GM12878 (cell line): Measurements from ENCODE around the gene ASIC3. TPM values are rescaled to one million over a fixed set of nuclear protein-coding genes. Genes with fewer than 3 reads are reported as not detected.

ENCODE experiments used
- ATAC-seq: fragments of 200-7000 bp; cut with Tn5 transposase; 3 replicates; pipeline ENCODE4 v1.9.1; 2020; ENCODE audit warnings: mild to moderate bottlenecking, moderate library complexity
- BruUV-seq: library from RNA; stranded (reverse); fragments of 400-500 nt; replicated peaks from 2 replicates; lab custom pipeline; 2021; lab: Mats Ljungman, UMichigan
- CTCF ChIA-PET: fragments of 300-600 bp; sonication (Branson Sonifier 250); formaldehyde crosslinking; extraction: SDS; loops from one replicate; lab custom pipeline; 2021; ENCODE audit warnings: inconsistent platforms; lab: Yijun Ruan, JAX
- POLR2A ChIA-PET: fragments of 350-600 bp; formaldehyde crosslinking; extraction: SDS; loops from one replicate; lab custom pipeline; 2021; ENCODE audit warnings: inconsistent platforms; lab: Charles Lee
- RAD21 ChIA-PET: fragments of 300-600 bp; sonication (Branson Sonifier 250); formaldehyde crosslinking; loops from one replicate; lab custom pipeline; 2023; ENCODE audit warnings: antibody characterized with exemption; ENCODE audit not compliant: unreplicated experiment; lab: Charles Lee
- SMC1A ChIA-PET: fragments of 300-600 bp; sonication (Branson Sonifier 250); formaldehyde crosslinking; loops from one replicate; lab custom pipeline; 2023; ENCODE audit not compliant: unreplicated experiment, uncharacterized antibody; lab: Charles Lee
- DNase-seq: peaks from one replicate; pipeline ENCODE4 v3.0.0-alpha.2; 2011; ENCODE audit warnings: low read depth, low spot score
- FAIRE-seq: peaks from 3 replicates; lab custom pipeline; 2011; peaks lifted over from hg19 to GRCh38; lab: Jason Lieb, UNC
- H2AFZ ChIP-seq: 2 replicates; pipeline ENCODE4 v1.6.0; 2011; ENCODE audit warnings: low read depth, low read length, control low read depth; ENCODE audit not compliant: control insufficient read depth
- H3K27ac ChIP-seq: 2 replicates; pipeline ENCODE4 v1.5.1; 2011; ENCODE audit warnings: control low read depth; ENCODE audit not compliant: control insufficient read depth, insufficient read depth
- H3K27me3 ChIP-seq, 2 experiments: replicated peaks in 1 of 2; 2 replicates each; pipeline versions ENCODE4 v1.6.0 to v1.6.1; 2011; ENCODE audit warnings: low read length in 1 of 2; ENCODE audit not compliant: control insufficient read depth in 2 of 2, insufficient read depth in 2 of 2
- H3K36me3 ChIP-seq, 2 experiments: 2 replicates each; pipeline ENCODE4 v1.5.1; 2011; ENCODE audit warnings: low read length in 1 of 2; ENCODE audit not compliant: control insufficient read depth in 2 of 2, insufficient read depth in 2 of 2
- H3K4me1 ChIP-seq: 2 replicates; pipeline ENCODE4 v1.6.1; 2011; ENCODE audit warnings: mild to moderate bottlenecking, low read length, moderate library complexity, mixed read lengths; ENCODE audit not compliant: control insufficient read depth, insufficient read depth
- H3K4me2 ChIP-seq: 2 replicates; pipeline ENCODE4 v1.6.0; 2011; ENCODE audit warnings: control low read depth; ENCODE audit not compliant: control insufficient read depth, insufficient read depth
- H3K4me3 ChIP-seq: fragments of 200-600 bp; sonication (generic); 2 replicates; pipeline ENCODE4 v1.5.1; 2016
- H3K79me2 ChIP-seq: 2 replicates; pipeline ENCODE4 v1.6.0; 2011; ENCODE audit warnings: low read length; ENCODE audit not compliant: control insufficient read depth, insufficient read depth
- H3K9ac ChIP-seq: 2 replicates; pipeline ENCODE4 v1.8.0; 2011; ENCODE audit warnings: low read length, control low read depth, mixed read lengths; ENCODE audit not compliant: control insufficient read depth, insufficient read depth
- H3K9me3 ChIP-seq: replicated peaks from 3 replicates; pipeline ENCODE4 v1.5.1; 2011; ENCODE audit warnings: mild to moderate bottlenecking, low read length; ENCODE audit not compliant: control insufficient read depth, insufficient read depth
- H4K20me1 ChIP-seq: 2 replicates; pipeline ENCODE4 v1.6.0; 2011; ENCODE audit not compliant: control insufficient read depth, insufficient read depth
- CBX5 ChIP-seq: sonication (generic); IDR thresholded peaks from 2 replicates; pipeline ENCODE4 v1.6.1; 2016; ENCODE audit warnings: low read depth, moderate library complexity, mild to moderate bottlenecking, inconsistent platforms
- EED ChIP-seq: sonication (generic); IDR thresholded peaks from 2 replicates; pipeline ENCODE4 v1.6.1; 2016; ENCODE audit warnings: antibody characterized with exemption, low read depth
- HDAC2 ChIP-seq: fragments of 200-600 bp; sonication (generic); IDR thresholded peaks from 2 replicates; pipeline ENCODE4 v1.6.1; 2017
- JUND ChIP-seq: IDR thresholded peaks from 2 replicates; pipeline ENCODE4 v1.6.1; 2012; ENCODE audit warnings: low read depth, mild to moderate bottlenecking, low read length, improper control_type of control experiment, moderate library complexity
- LARP7 ChIP-seq: fragments of 450-650 bp; IDR thresholded peaks from 2 replicates; pipeline ENCODE4 v1.6.1; 2017; ENCODE audit warnings: mild to moderate bottlenecking
- MEF2B ChIP-seq: fragments of 450-650 bp; IDR thresholded peaks from 2 replicates; pipeline ENCODE4 v1.6.1; 2018; ENCODE audit warnings: mild to moderate bottlenecking, moderate library complexity; ENCODE audit not compliant: partially characterized antibody, poor library complexity, severe bottlenecking
- NFXL1 ChIP-seq: fragments of 450-650 bp; IDR thresholded peaks from 2 replicates; pipeline ENCODE4 v1.6.1; 2017; ENCODE audit warnings: antibody characterized with exemption, mild to moderate bottlenecking, borderline replicate concordance
- RFX5 ChIP-seq: IDR thresholded peaks from 2 replicates; pipeline ENCODE4 v1.6.1; 2011; ENCODE audit warnings: low read depth, low read length, improper control_type of control experiment
- SMC3 ChIP-seq: IDR thresholded peaks from 2 replicates; pipeline ENCODE4 v1.6.1; 2011; ENCODE audit warnings: low read length, improper control_type of control experiment, borderline replicate concordance
- SREBF1 ChIP-seq: IDR thresholded peaks from 2 replicates; pipeline ENCODE4 v1.6.1; 2012; ENCODE audit warnings: mild to moderate bottlenecking, low read length
- STAT1 ChIP-seq: fragments of 450-650 bp; conservative IDR thresholded peaks from 2 replicates; pipeline ENCODE4 v1.6.1; 2014; ENCODE audit warnings: antibody characterized with exemption, mild to moderate bottlenecking
- WGBS: methylation state at CpG from one replicate; pipeline ENCODE4 v1.1.6; 2016; ENCODE audit warnings: low lambda C conversion rate; ENCODE audit not compliant: insufficient replicate concordance, insufficient coverage; ENCODE audit errors: missing lambda C conversion rate; 5-methylcytosine and 5-hydroxymethylcytosine counted together
- in situ Hi-C: fragments of 300-500 bp; cut with MboI; formaldehyde crosslinking; loops from 9 replicates; pipeline ENCODE4 v1.14.3; 2018; ENCODE audit warnings: mixed read lengths
- intact Hi-C: fragments of 100-400 bp; cut with micrococcal nuclease; formaldehyde crosslinking; loops from one replicate; pipeline ENCODE4 v1.14.2; 2022; ENCODE audit not compliant: unreplicated experiment
- polyA plus RNA-seq, 11 experiments: library from polyadenylated mRNA; depleted of rRNA in 4 of 11; unstranded in 6 of 11; stranded (reverse) in 5 of 11; fragments of >200 nt; fragmentation: Nextera tagmentation in 4 of 11; fragmentation: Illumina TruSeq in 1 of 11; extraction: Ambion mirVana in 4 of 11; extraction: Trizol in 1 of 11; gene quantifications; 1 replicate in 1 of 11; 2 replicates in 10 of 11; pipeline versions ENCODE4 v1.2.1 to v1.2.3, GENCODE V29; 2011 to 2016; ENCODE audit warnings: inconsistent platforms in 2 of 11, missing spikeins in 2 of 11, low read depth in 1 of 11
- total RNA-seq, 4 experiments: library from RNA; depleted of rRNA in 3 of 4; stranded (reverse); fragments of >200 nt in 3 of 4; fragmentation: Illumina TruSeq in 1 of 4; extraction: Trizol in 1 of 4; gene quantifications; 2 replicates each; pipeline versions ENCODE4 v1.2.1 to v1.2.3, GENCODE V29; 2013 to 2021
- TF ChIP-seq, protein P1 (sequence below): IDR thresholded peaks from 2 replicates; pipeline ENCODE4 v1.6.1; 2011; ENCODE audit warnings: borderline replicate concordance, low read depth, mild to moderate bottlenecking, moderate library complexity, mixed read lengths, low read length; ENCODE audit not compliant: insufficient read depth; ENCODE audit errors: extremely low read length
- TF ChIP-seq, protein P2 (sequence below): fragments of 450-650 bp; IDR thresholded peaks from 2 replicates; pipeline ENCODE4 v1.6.1; 2017; ENCODE audit warnings: low read depth, mild to moderate bottlenecking, moderate library complexity

Gene ASIC3
- total and polyA plus RNA-seq, 10 of the 15 experiments (the other 5 are each of a cell fraction or from before 2014, with no cell fraction given): 0.07 to 1.0 (median 0.44) TPM; not detected in 4

DNA sequence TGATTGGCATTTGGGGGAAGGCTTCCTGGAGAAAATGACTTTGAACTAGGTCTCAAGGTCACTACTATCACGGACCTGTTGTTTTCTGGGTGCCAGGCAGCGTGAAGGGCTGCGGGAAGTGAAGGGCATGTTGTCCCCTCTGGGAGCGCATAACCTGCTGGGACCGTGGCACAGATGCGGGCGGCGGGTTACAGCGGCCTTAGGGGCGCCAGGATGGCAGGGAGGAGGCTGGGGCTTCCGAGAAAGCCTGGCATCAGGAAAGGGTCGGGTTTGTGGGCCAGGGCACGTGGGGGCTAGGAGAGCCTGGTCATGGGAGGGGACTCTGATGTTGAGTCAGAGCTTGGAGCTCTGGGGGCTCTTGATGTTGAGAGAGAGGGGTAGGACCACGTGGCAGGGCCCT, 17.2 kb downstream of the ASIC3 start:
- intact Hi-C loops: no loop called here
- Histone ChIP-seq H2AFZ (no peak overlapping the region), H3K79me2 (peaks cover 13% of the 10 kb centered on the region), H3K9ac (no peak overlapping the region), H3K4me1 (peaks cover 7% of the 10 kb centered on the region), H3K27ac (no peak overlapping the region), H4K20me1 (no peaks in the 10 kb centered on the region), H3K9me3 (no peaks in the 10 kb centered on the region), H3K4me3 (no peak overlapping the region), H3K36me3 (peaks cover 11 to 16% of the 10 kb centered on the region in 2 experiments; a peak in 3 of 4 replicates), H3K27me3 (no peaks in the 10 kb centered on the region), H3K4me2 (no peak overlapping the region)
- FAIRE-seq (no peak), DNase-seq (no peak), ATAC-seq (no peak)
- SMC1A ChIA-PET: no interaction called here
- 87% methylated on average over 14 of the region's 14 CpGs for WGBS
- in situ Hi-C loops: no loop called here
- POLR2A ChIA-PET: no interaction called here
- no TSS peak for BruUV-seq
- RAD21 ChIA-PET: no interaction called here
- CTCF ChIA-PET: no interaction called here
- TF ChIP-seq RFX5 (no peak), MEF2B (no peak), SMC3 (no peak), LARP7 (no peak), CBX5 (no peak), SREBF1 (no peak), NFXL1 (no peak), HDAC2 (no peak), EED (no peak), STAT1 (no peak), JUND (no peak)
- TF ChIP-seq, protein P1, sequence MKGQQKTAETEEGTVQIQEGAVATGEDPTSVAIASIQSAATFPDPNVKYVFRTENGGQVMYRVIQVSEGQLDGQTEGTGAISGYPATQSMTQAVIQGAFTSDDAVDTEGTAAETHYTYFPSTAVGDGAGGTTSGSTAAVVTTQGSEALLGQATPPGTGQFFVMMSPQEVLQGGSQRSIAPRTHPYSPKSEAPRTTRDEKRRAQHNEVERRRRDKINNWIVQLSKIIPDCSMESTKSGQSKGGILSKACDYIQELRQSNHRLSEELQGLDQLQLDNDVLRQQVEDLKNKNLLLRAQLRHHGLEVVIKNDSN: no peak
- TF ChIP-seq, protein P2, sequence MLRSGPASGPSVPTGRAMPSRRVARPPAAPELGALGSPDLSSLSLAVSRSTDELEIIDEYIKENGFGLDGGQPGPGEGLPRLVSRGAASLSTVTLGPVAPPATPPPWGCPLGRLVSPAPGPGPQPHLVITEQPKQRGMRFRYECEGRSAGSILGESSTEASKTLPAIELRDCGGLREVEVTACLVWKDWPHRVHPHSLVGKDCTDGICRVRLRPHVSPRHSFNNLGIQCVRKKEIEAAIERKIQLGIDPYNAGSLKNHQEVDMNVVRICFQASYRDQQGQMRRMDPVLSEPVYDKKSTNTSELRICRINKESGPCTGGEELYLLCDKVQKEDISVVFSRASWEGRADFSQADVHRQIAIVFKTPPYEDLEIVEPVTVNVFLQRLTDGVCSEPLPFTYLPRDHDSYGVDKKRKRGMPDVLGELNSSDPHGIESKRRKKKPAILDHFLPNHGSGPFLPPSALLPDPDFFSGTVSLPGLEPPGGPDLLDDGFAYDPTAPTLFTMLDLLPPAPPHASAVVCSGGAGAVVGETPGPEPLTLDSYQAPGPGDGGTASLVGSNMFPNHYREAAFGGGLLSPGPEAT: no peak
